Measurements from ENCODE around the gene TLR9.

TLR9 gene

GRCh38 chr3:52186729-52187128 lies 38.7 kb downstream of the TLR9 start:
- no peak for TF ChIP-seq CTCF (conservative IDR thresholded peaks at IDR 0.05)
- no peak overlapping the region for H3K27ac ChIP-seq

DNA sequence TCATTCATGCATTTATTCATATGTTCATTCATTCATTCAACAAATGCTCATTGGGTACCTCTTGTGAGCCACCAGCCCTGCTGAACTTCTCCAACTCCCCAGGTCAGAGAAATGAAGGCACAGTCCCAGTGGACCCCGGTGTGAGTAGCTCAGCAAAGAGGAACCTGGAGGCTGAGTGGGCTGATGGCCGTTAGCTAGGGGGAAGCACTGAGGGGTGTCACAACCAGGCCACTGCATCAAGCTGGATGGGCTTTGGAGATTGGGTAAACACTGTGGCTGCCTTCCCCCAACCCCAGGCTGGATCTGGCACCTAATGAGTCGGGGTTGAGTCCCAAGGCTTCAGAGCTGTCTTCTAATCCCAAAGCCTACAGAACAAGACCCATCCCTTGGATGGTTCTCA lies 39.6 kb downstream of the TLR9 start:
- TF ChIP-seq CTCF (conservative IDR thresholded peaks at IDR 0.05), result no peak
- H3K27ac ChIP-seq, result no peak overlapping the region

- H3K27ac ChIP-seq, result no peak overlapping the region
- TF ChIP-seq CTCF (conservative IDR thresholded peaks at IDR 0.05), result no peak
Observed at GRCh38 chr3:52185311-52185710, 40.1 kb downstream of the TLR9 start.

DNA sequence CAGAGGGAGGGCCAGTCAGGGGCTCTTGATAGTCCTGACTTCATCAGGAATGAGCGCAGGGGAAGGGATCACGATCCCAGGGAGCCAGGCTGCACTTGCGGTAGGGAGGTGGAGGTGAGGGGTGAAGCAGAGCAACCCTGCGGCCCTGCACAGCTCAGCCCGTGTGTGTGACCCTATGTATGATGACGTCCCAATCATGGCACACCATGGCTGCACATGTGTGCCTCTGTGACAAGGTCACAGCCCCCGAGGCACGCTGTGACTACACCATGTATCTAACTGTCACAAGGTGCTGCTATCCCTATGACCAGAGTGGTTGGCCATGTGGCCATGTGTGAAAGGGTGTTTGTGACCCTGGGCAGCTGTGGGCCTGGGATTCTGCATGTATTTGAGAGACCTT lies 40.8 kb downstream of the TLR9 start:
- TF ChIP-seq CTCF (conservative IDR thresholded peaks at IDR 0.05), result no peak

DNA sequence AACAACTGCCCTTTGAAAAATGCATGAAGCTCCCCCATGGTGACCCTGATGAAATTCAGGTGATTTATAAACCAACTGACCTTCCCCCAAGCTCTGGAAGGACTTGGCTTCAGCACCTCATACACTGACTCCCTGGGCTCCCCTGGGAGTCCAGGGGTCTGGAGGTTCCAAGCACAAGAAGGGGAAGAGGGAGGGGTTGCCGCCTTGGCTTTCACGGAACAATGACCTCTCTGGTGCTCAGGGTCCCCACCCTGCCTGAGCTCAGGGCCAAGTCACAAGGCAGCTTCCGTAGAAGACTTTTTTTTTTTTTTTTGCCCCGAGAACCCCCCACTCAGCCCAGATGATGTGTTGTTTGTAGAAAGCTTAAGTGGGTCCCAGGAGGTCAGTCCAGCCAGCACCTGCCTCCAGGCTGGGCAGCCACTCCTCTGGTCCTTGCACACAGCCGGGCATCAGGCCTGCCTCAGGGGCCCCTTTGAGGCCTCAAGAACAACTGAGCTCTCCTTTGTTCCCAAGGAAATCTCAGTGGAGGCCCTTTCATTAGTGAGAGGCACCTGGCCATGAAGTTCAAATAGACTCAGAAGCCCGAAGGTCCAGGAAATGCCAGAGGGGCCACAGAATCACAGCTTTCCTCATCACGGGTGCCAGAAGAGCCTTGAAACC lies 41.5 kb downstream of the TLR9 start:
- TF ChIP-seq CTCF (conservative IDR thresholded peaks at IDR 0.05), result no peak
- H3K27ac ChIP-seq, result no peak overlapping the region

More for the DNA sequence above, 40.8 kb downstream of the TLR9 start:
- H3K27ac ChIP-seq, result no peak overlapping the region

DNA sequence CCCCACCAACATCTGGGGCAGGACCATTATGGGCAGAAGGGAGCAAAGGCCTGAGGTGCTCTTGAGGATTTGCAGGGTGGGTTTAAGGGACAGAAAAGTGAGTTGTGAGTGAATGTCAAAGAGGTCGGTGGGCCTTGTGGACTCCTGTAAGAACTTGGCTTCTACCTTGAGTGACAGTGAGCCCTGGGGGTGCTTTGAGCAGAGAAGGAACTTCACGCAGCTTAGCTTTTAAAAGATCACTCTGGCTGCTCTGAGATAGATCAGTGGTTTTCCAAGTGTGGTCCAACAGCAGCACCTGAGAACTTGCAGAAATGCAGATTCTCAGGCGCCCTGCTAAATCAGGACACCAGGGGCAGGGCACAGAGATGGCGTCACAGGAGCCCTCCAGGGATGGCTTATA lies 42.8 kb downstream of the TLR9 start:
- no peak overlapping the region for H3K27ac ChIP-seq
- no peak for TF ChIP-seq CTCF (conservative IDR thresholded peaks at IDR 0.05)

DNA sequence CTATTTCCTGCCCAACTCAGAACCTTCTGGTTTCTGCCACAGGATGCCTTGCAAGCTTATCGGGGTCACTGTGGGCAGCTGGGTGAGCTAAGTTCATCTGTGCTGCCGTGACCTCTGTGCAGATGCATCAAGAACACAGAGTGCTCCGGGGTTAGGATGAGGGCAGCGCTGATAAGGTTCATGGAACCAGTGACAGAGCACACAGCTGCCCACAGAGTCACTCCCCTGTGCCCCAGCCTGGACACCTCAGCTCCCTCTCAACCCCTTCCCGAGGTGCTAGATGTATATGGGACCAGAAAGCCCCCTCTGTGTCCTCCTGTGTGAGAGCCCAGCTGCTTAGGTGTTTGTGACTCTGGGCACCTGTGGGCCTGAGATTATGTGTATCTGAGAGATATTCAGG lies 43.2 kb downstream of the TLR9 start:
- no peak overlapping the region for H3K27ac ChIP-seq
- TF ChIP-seq CTCF (conservative IDR thresholded peaks at IDR 0.05), result no peak
